Stimulated activated CD4-positive, alpha-beta T cell treated with anti-CD3 and anti-CD28 coated beads, TNF-alpha, amount 100 ng/mL, for 4 hours (primary cell): ENCODE measurements around the gene MAPK6.
"Not testable (repeated sequence)": the region's sequence is repeated elsewhere in the genome, so short reads cannot be mapped to it uniquely, and the experiment has no call there.

Experiments
- DNase-seq, 3 experiments: peaks; one replicate each; pipeline ENCODE4 v3.0.0-alpha.2; 2020; ENCODE audit warnings: low read depth in 3 of 3

Gene MAPK6

GRCh38 chr15:52018693-52019393, at the start of gene MAPK6:
Gene MAPK6, plus strand, starts transcription at chr15:52019219. Its CDS starts 27,242 bp downstream, at chr15:52046461.
- peak; percentile 89 to 93 (median 91) for DNase-seq

DNA sequence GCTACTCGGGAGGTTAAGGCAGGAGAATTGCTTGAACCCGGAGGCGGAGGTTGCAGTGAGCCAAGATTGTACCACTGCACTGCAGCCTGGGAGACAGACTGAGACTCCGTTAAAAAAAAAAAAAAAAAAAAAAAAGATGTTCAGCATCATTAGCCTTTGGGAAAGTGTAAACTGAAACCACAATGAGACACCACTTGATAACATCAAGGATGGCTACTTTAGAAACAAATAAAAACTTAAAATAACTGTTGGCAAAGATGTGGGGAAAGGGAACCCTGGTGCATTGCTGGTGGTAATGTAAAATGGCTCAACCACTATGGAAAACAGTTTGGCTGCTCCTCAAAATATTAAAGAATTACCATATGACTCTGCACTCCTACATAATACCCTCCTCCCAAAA, 49.3 kb upstream of the MAPK6 start:
- no peak for DNase-seq

DNA sequence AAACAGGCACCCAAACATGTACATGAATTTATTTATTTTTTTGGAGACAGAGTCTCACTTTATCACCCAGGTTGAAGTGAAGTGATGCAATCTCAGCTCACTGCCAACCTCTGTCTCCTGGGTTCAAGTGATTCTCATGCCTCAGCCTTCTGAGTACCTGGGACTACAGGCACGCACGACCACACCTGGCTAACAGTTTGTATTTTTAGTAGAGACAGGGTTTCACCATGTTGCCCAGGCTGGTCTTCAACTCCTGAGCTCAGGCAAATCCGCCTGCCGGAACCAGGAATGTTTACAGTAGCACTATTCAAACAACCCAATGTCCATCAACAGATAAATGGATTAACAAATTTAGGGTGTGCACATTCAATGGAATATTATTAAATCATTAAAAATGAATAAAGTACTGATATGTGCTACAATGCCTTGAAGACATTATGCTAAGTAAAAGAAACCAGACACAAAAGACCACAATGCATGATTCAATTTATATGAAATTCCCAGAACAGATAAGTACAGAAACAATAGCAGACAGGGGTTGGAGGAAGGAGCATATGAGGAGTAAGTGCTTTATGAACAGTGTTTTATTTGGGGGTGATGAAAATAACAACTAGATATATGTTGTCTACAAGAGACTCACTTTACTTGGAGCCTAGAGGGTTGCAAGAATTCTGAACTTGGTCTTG, 48.7 kb upstream of the MAPK6 start:
- DNase-seq: no peak

DNA sequence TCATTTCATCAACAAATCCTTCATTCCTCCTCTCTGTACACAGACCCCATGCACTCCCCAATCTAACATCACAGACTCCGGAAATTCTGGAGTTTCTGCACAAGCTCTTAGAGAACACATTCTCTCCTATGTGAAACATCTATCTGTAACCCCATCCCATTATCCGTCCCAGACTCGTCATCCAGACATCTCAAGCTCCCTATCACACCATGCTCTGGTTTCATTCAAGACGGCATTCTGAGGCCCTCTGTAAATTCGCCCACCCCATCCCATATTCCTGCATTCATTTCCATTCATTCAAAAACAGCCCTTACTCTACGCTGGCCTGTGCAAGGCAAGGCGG, 48.0 kb upstream of the MAPK6 start:
- no peak for DNase-seq

DNA sequence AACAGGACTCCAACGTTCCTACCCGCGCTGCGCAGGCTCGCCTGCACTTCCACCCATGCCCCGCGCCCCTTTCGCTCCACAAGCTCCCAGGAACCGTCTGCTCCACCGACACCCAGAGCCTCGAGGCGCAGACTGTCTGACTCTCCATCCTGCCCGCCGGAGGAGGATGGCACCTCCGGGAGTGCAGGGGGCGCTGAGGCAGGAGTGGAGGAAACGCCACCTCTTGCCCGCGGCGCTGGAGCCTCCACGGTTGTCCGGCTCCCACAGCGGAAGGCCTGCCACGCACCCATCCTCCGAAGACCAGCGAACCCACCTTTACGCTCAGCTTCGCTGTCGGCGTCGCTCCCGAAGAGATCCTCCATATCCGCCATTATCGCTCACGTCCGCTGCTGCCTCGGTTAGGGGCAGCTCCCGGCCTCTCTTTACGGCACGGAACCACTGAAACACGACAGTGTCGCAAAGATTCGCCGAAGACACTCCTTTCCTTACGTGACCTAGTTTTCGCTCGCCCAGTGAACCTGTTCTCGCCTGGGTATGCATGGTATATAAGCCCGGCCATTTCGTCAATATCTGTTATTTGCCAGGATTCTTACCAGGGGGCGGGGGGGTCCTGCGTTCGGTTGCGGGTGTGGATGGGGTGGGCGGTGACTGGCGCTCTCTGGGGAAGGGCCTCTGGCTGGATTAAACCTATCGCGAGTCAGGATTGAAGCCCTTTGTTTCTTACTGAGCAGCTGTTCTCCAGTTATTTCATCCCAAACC, 47.5 kb upstream of the MAPK6 start, which contains the start of gene LEO1:
TSS of gene LEO1 (minus strand) at position 404 of the 759 bp plus-strand sequence. CDS start at position 371, 33 bp downstream.
- peak; percentile 57 to 79 (median 73) for DNase-seq

DNA sequence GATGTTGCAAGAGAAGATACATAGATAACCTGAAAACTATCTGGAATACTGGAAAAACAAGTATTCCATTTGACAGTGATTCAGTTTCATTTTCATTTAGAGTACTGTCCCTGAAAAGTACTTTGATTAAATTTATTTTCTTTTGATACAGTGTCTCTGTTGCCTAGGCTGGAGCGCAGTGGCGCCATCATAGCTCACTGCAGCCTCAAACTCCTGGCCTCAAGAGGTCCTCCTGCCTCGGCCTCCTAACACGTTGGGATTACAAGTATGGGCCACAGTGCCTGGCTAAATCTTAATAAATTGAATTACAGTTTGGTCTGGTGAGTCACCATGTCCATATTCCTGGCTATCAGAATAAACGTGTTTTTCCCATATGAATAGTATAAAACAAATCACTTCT, 45.8 kb upstream of the MAPK6 start:
- DNase-seq: no peak

DNA sequence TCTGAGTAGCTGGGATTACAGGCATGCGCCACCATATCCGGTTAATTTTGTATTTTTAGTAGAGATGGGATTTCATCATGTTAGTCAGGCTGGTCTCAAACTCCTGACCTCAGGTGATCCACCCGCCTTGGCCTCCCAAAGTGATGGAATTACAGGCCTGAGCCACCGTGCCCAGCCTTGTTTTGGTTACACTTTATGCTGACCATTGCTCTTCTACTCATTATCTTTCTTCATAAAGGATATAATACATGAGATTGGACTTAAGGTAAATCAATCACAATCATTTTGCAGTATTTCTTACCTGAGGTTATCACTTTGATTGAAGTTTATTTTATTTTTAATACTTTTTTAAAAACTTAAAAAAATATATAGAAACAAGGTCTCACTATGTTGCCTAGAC, 45.2 kb upstream of the MAPK6 start:
- DNase-seq: no peak

DNA sequence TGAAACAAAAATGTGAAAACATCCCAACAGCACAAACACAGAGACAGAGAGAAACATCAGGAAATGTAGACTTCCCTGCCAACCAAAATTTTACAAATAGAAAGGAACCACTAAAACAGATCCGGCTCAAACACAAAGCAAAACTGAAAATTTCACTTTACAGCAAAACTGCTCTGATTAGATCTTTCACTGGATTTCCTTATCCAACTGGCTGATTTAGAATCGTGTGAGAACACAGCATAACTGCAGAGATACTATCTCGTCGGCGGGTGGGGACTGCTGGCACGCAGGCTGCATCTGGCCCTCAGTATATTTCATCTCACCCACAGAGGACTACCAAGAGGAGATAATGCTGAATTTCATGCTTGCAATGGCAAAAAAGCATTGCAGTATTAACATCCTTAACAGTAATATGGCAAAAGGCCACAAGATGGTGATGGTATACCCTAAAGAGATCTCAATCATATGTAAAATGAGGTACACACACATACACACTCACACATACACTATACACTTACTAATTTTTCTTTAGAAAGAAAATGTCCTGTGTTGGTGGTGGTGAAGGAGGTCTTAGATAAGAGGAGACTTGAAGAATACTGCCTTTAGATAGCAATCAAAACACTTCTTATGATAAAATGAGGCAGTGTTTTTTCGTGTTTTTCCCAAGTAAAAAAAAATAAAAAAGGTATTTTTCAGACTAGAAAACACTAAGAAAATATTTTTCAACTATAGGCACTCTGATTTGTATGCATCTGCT, 36.8 kb upstream of the MAPK6 start:
- DNase-seq: peak in 1 of 3 experiments; percentile 2

- DNase-seq: no peak
Observed at GRCh38 chr15:51982770-51983103, 36.3 kb upstream of the MAPK6 start.

- DNase-seq: no peak
Observed at GRCh38 chr15:51991141-51991540, 27.9 kb upstream of the MAPK6 start.

GRCh38 chr15:51992953-51993352, 26.1 kb upstream of the MAPK6 start:
- no peak for DNase-seq

DNA sequence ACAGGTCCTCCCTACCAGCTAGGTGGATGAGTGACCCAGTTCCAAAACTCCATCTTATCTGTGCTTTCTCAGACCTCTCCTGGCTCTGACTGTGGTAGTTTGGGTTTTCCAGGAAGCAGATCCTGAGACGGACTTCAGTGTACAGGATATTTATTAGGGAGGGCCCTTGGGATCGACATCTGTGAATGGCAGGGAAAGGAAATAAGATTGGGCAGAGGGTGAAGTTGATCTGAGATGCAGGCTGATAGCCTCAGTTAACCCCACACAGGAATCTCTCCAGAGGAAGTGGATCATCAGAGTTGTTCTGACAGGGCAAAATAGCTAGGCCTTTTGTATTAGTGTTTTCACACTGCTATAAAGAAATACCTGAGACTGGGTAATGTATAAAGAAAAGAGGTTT, 16.7 kb upstream of the MAPK6 start:
- DNase-seq: no peak

- DNase-seq: not testable (repeated sequence)
Observed at GRCh38 chr15:52003089-52003488, 15.9 kb upstream of the MAPK6 start.

DNA sequence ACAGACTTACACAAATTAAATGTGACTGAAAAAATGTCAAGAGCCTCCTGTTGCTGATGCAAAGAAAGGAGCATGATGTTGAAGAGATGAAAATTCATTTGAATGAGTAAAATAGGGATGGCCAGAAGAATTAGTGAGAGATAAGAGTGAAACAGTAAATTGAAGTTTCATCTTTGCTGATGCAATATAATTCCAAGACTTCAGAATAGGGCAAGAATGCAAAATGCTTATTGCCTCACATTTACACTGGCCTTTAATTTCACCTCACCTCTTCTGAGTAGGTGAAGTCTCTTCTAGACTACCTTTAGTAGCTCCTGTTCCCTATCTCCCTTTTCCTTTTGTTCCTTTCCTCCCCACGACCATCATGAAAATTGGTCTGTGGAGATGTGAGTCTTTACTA, 15.3 kb upstream of the MAPK6 start:
- no peak for DNase-seq

- no peak for DNase-seq
Observed at GRCh38 chr15:52004806-52005205, 14.2 kb upstream of the MAPK6 start.

DNA sequence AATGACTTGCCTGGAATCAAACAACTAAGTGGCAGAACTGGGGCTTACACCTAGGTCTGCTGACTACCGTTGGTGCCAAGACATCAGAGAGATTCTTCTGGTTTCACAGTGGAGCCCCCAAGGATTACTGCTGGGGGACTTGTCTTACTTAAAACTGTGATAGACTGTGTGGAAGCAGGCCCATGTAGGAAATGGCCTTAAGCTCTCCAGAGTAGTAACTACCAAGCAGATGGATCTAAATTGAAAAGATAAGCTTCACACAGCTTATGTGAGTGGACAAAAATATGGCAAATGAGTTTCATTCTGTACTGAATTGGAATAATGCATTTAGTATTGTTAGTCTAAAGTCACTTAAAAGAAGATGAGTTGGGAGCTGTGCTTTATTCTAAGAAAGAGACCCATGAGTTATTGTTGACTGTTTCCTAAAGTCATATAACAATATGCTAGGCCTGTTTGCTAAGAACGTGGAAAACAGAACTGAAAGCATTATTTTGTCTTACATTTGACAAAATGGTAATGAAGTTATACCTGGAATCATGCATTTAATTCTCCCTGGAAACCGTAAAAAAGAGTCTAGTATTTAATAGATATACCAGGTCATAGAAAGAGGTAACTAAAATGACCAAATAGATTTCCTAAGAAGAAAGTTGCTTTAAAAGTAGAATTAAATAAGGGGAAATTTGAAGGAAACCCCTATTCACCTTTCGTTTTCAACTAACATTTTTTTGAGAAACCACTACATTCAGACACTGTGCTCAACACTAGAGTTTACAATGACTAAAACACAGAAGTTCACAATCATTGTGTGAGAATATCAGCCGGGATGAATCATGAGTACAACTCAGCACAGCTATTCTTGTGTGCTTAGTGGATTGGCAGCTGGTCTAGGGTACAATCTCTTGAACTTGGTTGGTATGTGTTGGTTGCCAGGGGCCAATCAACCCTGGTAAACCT, 13.0 kb upstream of the MAPK6 start:
- DNase-seq: no peak

DNA sequence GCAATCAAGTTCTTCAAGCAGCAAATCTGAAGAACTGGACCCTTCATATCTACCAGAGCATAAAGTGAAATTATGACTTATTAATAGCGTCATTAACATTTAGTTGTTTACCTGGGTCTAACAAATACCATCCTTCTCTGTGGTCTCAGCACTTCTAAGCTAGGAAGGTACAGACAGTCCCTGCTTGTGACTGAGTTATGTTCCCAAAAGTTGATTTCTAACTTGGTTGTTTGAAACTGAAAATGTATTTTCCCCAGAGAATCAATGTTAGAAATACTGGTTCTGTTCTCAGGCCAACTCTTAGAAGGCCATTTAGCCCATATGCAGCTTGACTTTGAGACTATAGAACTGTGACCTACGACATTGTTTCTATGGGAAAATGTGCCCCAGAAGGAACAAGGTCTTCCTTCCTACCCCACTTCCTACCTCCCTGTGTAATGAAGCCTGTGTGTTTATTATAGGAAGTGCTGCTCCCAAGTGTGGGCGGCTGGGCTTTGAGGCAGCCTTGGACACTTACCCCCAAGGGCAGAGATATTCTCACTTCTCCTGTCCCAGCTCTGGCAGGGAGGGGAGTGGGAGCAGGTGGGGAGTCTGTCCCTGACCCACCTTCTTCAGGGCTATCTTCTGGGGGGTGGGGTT, 12.2 kb upstream of the MAPK6 start:
- DNase-seq: no peak

DNA sequence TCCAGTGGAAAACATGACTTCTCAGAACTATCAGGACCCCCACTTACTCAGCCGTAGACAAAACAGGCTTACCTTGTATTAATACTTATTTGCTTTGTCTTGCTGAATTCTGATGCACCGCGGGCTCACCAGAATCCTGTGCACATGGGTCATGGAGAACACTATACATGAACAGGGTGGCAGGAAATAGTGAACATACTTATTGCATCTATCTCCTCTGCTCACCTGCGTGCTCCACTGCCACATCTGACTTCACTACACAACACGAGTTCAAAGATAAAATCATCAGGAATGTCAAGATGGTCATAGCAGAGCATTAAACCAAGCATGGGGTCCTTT, 10.7 kb upstream of the MAPK6 start:
- no peak for DNase-seq

- no peak for DNase-seq
Observed at GRCh38 chr15:52008698-52009434, 10.2 kb upstream of the MAPK6 start.
